Activated CD8-positive, alpha-beta memory T cell treated with anti-CD3 and anti-CD28 coated beads for 1 hour (primary cell): ENCODE results near the gene NCBP3.

Experiments used
- DNase-seq, 2 donors: peaks; one replicate each; pipeline ENCODE4 v3.0.0-alpha.2; 2020; ENCODE audit warnings: low read depth in 1 of 2; ENCODE audit errors: extremely low read depth in 1 of 2

Gene NCBP3

DNA sequence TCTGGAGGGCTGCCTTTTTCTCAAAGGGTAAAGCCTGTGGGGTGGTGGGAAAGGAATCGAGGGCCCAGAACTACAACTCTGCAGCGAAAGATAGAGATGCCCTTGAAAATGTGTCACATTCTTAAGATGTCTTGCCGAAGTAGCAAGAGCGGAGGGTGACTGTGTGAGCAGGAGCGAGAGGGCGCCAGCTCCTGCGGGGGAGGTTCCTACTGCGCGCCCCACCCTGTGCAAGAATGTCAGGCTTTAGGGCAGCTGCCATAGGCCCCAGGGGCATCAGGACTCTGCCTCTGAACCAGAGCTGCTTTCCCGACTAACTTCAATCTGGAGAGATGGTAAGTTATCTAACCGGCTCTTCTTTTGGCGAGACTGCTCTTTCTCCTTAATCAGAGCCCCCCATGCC, 33.3 kb downstream of the NCBP3 start:
- no peak for DNase-seq

DNA sequence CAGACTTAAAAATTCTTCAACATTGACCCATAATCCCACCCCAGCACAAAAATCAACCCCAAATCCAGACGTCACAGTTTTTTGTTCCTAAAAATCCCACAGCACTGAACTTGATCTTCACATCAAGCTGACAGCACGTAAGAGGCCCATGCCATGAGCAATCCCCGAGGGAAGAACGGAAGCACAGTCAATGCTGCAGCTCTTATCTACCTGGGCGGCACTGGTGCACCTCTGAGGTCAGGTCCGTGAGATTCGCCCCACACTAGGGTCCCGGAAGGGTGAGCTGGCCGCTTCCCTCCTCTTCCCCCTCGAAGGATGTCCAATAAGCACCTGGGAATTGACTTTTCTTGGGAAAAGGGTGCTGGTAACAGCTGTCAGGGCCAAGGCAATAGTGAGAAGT, 33.8 kb downstream of the NCBP3 start:
- DNase-seq = no peak

- no peak for DNase-seq
Measured at GRCh38 chr17:3810019-3810418, 36.0 kb downstream of the NCBP3 start.

GRCh38 chr17:3809135-3809534, 36.9 kb downstream of the NCBP3 start:
- no peak for DNase-seq

DNA sequence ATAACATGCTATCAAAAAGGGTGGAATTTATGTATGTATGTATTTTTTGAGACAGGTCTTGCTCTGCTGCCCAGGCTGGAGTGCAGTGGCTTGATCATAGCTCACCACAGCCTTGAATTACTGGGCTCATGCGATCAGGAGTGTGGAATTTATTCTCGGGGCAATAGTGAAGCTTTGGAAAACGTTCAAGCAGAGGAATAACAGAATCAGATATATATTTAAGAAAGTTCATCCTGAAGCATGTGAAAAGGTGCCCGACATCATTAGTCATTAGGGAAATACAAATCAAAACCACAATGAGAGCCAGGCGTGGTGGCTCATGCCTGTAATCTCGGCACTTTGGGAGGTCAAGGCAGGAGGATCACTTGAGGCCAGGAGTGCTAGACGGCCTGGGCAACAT, 37.3 kb downstream of the NCBP3 start:
- no peak for DNase-seq

GRCh38 chr17:3805581-3805980, 40.5 kb downstream of the NCBP3 start:
- no peak for DNase-seq

- DNase-seq = no peak
Measured at GRCh38 chr17:3804503-3804931, 41.5 kb downstream of the NCBP3 start.

- DNase-seq = no peak
Measured at GRCh38 chr17:3803308-3803640, 42.8 kb downstream of the NCBP3 start.

GRCh38 chr17:3802461-3803307, 43.4 kb downstream of the NCBP3 start:
- DNase-seq = no peak

- DNase-seq = no peak
Measured at GRCh38 chr17:3801792-3802191, 44.3 kb downstream of the NCBP3 start.

GRCh38 chr17:3801347-3801746, 44.7 kb downstream of the NCBP3 start:
- no peak for DNase-seq

GRCh38 chr17:3800362-3801271, 45.4 kb downstream of the NCBP3 start, which contains the start of gene ITGAE:
Gene ITGAE (minus strand): TSS chr17:3801188. CDS start chr17:3801144, 44 bp downstream.
- DNase-seq = no peak

- no peak for DNase-seq
Measured at GRCh38 chr17:3799181-3799945, 46.7 kb downstream of the NCBP3 start.

DNA sequence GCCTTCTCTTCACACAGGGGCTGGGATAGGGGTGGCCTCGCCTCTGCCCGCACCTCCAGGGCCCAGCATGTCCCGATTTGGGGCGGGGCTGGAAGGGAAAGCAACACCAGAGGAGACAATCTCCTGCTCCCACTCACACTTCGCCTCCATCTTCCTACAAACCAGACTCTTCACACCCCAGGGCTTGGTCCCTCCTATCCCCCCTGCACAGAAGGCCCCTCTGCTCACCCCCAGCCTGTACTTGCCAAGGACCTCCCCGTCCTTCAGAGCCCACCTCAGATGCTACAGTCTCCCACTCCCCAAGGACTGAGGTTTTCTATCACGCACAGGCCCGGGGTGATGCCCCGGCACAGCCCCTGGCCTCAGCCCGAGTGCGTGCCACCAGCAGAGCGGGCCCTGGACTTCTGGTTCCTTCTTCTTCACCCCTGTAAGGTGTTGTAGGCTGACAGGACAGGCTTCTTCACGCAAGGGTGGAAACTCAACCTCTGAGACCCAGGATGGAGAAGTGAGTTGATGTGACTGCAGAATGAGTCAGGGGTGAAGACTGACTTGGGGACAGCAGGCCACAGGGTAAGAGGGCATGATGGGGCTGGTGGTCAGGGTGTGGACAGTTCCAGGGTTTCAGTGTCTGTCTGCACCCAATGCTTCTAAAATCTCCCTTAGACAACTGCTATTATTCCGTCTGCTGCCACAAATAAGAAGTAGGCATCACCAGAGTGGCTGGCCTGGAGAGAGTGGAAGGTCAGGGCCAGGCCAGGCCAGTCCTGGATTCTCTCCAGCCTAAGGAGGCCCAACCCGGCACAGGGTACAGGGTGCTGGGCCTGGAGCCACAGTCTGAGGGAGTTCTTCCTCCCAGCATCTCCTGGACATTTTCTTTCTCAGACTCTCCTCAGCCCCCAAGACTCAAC, 47.5 kb downstream of the NCBP3 start:
- no peak for DNase-seq

DNA sequence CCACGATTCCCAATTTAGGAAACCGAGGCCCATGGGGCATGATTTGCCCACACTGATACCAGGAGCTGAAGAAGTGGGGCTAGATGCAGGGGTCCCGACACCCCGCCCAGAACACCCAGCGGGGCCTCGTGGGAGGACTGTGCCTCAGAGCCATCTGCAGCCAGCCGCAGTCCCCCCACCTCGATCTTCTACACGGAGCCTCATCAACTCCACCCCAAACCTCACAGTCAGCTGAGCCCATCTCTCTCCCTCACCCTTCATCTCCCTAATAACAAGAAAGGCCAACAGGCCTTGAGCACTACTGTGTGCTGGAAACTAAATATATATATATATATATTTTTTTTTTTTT, 49.2 kb downstream of the NCBP3 start:
- no peak for DNase-seq

GRCh38 chr17:3796110-3796821, 49.8 kb downstream of the NCBP3 start:
- DNase-seq = peak; percentile 71 to 84

DNA sequence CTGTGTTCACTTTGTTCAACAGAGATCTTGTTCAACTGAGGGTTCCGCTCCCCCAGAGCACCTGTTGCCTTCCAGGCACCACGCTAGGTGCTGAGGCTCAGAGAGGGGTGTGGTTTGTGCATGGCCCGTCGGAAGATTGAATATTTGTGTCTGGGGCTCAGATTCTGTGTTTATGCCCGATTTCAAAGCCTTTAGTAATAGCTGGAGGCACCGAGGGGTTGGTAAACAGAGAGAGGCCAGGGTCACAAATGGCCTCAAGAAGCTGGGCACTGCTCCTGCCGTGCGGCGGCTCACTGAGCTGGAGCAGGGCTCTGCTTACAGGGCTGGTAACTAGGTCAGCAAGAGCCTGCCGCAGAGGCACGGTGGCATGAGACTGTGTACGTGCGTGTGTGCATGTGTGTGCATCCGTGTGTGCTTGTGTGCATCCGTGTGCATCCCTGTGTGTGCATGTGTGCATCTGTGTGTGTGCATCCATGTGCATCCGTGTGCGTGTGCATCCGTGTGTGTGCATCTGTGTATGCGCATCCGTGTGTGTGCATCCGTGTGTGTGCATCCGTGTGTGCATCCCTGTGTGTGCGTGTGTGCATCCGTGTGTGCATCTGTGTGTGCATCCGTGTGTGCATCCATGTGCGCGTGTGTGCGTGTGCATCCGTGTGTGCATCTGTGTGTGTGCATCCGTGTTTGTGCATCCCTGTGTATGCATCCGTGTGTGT, 50.5 kb downstream of the NCBP3 start:
- no peak for DNase-seq

DNA sequence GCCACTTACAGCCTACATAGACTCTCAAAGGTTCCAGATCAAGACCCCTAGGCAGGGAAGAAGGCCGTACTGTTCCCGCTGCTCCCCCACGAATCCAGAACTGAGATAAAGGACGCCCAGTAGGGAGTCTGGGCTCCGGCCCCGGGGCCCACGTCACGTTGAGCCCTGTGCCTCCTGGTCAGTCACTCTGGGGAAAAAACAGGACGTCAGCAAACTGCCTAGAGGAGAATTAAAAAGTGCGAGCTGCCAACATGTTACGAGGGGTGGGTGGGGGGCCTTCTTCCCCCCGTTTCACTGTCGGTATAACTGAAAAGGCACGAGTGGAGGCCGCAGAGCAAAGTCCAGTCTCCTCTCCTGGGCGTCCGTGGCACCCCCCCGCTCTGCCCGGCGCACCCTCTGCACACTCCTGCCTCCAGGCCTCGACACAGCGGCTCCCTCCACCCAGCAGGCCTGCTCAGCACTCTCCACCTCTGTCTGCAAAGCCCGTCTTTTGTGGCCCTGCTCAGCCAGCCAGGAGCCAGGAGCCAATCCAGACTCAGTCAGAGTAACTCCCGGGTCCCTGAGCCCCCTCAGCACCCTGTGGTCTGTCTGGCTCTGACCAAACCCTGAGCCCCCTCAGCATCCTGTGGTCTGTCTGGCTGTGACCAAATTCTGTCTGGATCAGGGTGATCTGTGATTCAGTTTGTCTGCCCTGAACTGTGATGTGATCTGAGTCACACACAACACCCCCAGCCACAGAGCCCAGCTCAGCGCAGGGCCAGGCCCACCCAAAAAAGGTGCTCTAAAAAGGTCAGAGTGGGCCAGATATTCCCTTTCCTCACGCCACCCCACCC, 51.3 kb downstream of the NCBP3 start:
- peak; percentile 21 to 53 for DNase-seq
